Fibroblast of pulmonary artery (primary cell): ENCODE data around the gene C1QL2.
A peak's percentile ranks its signal among the peaks of the same experiment; 100 is the strongest.

Source experiments
- DNase-seq: peaks from one replicate; pipeline ENCODE4 v3.0.0-alpha.2; 2010; ENCODE audit warnings: low read depth
- H3K4me3 ChIP-seq: replicated peaks from 2 replicates; pipeline ENCODE4 v1.5.1; 2011; ENCODE audit warnings: low read depth, mild to moderate bottlenecking, control low read depth, low read length, moderate library complexity
- CTCF ChIP-seq: IDR thresholded peaks from 2 replicates; pipeline ENCODE4 v1.5.1; 2011; ENCODE audit warnings: mild to moderate bottlenecking, control low read depth, low read length, inconsistent platforms; ENCODE audit errors: missing control alignments

C1QL2 gene

GRCh38 chr2:119201815-119202214 is 43.3 kb upstream of the C1QL2 start:
- TF ChIP-seq CTCF: no peak
- no peak for DNase-seq

GRCh38 chr2:119198240-119198840 is 39.8 kb upstream of the C1QL2 start:
- TF ChIP-seq CTCF: no peak
- no peak overlapping the region for H3K4me3 ChIP-seq
- DNase-seq: peak; percentile 68

More at GRCh38 chr2:119201815-119202214, 43.3 kb upstream of the C1QL2 start:
- no peak overlapping the region for H3K4me3 ChIP-seq

GRCh38 chr2:119197529-119198239 is 39.1 kb upstream of the C1QL2 start:
- DNase-seq: peak; percentile 21
- TF ChIP-seq CTCF: no peak
- H3K4me3 ChIP-seq: no peak overlapping the region

- no peak for TF ChIP-seq CTCF
- no peak for DNase-seq
- H3K4me3 ChIP-seq: no peak overlapping the region
Observed at GRCh38 chr2:119197126-119197405, 38.5 kb upstream of the C1QL2 start.

GRCh38 chr2:119196301-119197125 is 38.0 kb upstream of the C1QL2 start:
- DNase-seq: peak; percentile 21
- H3K4me3 ChIP-seq: no peak overlapping the region
- TF ChIP-seq CTCF: no peak

GRCh38 chr2:119195887-119196286 is 37.3 kb upstream of the C1QL2 start:
- no peak for TF ChIP-seq CTCF
- H3K4me3 ChIP-seq: no peak overlapping the region
- no peak for DNase-seq
